GM18502 (cell line): Measurements from ENCODE around the gene CALHM6.

ENCODE experiments used
- ATAC-seq: cut with Tn5 transposase; IDR thresholded peaks from one replicate; pipeline ENCODE4 v1.9.1; 2021; ENCODE audit warnings: mild to moderate bottlenecking; ENCODE audit not compliant: unreplicated experiment, poor library complexity

CALHM6 gene

DNA sequence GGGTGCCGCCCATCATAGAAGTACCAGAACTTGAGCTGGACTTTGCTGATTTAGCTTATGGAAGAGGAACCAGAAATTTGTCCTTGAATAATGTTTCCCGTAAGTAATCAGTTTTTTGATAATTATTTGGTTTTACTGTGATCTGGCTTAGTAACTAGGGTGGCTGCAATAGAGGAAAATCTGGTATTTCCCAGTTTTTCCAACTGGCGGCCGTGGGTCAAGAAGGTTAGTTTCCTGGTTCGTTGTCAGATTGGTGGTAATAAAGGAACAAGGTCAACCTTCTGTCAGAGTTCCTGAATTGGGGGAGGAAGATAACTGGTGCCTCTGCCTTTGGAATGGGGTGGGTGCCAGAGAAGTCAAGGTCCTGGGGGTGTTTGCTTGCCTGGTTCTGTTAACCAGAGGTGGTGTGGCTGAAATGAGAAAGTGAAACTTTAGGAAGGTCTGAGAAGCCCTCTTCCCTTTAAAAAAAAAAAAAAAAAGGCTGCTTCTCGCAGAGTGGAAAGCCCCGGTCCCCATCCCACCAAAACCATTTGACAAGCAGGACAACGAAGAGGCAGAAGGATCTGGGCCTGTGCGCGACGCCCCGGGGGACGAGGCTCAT lies at the start of gene CALHM6:
TSS of gene CALHM6 (plus strand) at position 45 of the 601 bp plus-strand sequence. CDS start at position 600, 555 bp downstream.
- peak; percentile 4 for ATAC-seq

- no peak for ATAC-seq
Measured at GRCh38 chr6:116412270-116412669, 48.9 kb upstream of the CALHM6 start.

- no peak for ATAC-seq
Measured at GRCh38 chr6:116413357-116413756, 47.8 kb upstream of the CALHM6 start.

- ATAC-seq, result no peak
Measured at GRCh38 chr6:116417661-116418060, 43.5 kb upstream of the CALHM6 start.

DNA sequence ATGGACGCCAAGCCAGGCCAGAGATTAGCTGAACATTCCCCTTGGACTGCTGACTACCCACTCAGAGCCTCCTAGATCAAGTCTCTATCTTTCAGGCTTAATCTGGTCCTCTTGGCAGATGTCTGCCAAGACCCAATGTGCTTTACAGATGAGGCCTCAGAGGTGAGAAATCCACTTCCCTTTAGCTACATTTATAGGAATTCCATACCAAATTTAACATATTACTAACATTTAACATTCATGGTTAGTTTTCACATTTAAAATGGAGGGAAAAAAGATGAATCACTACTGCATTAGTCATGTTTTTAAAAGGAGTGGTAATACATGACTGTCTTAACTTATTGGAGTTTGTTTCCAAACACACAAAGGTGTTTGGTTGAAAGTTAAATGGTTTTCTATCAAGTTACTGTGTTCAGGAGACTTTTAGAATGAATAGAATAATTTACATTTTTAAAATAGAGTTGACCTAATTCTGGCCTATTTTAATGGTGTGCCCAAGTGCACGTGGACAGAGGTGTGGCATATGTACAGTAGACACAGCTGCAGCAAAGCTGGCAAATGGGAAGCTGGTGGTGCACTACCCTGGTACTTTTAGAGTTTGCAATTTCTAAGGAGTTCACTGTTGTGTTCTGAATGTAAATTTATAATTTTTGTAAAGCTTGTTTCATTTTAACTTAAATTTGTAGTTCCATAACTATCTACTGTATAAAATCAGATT lies 41.9 kb upstream of the CALHM6 start:
- no peak for ATAC-seq

GRCh38 chr6:116420341-116420740 lies 40.8 kb upstream of the CALHM6 start:
- no peak for ATAC-seq

DNA sequence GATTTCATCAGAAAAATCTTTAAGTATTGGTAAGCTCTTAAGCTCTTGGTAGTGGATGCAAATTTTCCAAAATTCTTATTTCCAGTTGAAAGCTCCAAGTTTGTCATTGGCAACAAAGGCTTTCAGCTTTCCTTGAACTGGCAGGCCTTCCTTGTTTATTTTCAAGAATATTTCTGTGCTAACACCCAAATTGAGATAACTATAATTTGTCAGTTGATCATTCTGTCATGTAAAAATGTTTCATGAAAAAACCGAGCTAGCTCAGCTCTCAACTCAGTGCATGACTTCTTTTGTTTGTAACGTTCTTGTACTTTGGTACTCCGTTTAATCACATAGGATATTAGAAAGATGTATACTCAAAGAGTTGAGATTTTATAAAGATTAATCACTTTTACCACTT lies 38.9 kb upstream of the CALHM6 start:
- no peak for ATAC-seq

- no peak for ATAC-seq
Measured at GRCh38 chr6:116424001-116424400, 37.2 kb upstream of the CALHM6 start.

DNA sequence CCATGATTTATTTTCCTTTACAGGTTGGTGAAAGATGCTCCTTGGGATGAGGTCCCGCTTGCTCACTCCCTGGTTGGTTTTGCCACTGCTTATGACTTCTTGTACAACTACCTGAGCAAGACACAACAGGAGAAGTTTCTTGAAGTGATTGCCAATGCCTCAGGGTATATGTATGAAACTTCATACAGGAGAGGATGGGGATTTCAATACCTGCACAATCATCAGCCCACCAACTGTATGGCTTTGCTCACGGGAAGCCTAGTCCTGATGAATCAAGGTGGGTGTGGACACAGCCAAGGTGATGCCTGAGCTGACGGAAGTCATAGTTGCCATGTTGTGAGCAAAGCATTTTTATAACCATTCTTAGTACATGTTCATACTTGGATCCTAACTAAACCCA lies 34.6 kb upstream of the CALHM6 start:
- no peak for ATAC-seq

GRCh38 chr6:116429111-116429510 lies 32.1 kb upstream of the CALHM6 start:
- no peak for ATAC-seq

DNA sequence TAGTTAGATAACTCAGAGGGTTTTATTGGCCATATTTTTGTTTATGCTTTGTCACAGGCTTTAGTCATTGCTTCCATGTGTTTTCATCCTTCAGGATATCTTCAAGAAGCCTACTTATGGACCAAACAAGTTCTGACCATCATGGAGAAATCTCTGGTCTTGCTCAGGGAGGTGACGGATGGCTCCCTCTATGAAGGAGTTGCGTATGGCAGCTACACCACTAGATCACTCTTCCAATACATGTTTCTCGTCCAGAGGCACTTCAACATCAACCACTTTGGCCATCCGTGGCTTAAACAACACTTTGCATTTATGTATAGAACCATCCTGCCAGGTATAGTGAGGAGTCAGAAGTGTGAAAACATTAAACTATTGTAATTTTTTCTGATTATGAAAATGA lies 30.3 kb upstream of the CALHM6 start:
- no peak for ATAC-seq

GRCh38 chr6:116431964-116432595 lies 29.1 kb upstream of the CALHM6 start:
- no peak for ATAC-seq

DNA sequence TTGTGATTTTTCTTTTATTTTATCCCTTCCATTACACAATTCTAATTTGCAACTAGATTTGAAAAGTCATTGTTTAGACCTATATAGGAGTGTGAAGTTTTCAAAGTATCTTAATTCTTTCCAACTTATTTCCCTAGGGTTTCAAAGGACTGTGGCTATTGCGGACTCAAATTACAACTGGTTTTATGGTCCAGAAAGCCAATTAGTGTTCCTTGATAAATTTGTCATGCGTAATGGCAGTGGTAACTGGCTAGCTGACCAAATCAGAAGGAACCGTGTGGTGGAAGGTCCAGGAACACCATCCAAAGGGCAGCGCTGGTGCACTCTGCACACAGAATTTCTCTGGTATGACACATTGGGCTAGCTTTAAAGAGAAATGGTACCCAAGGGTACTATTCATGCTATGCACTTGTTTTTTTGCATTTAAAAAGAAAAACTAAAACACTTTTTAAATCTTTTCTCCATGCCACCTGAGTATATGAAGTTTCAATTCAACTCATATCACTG lies 27.9 kb upstream of the CALHM6 start:
- no peak for ATAC-seq

GRCh38 chr6:116434056-116434725 lies 27.0 kb upstream of the CALHM6 start:
- ATAC-seq, result no peak

DNA sequence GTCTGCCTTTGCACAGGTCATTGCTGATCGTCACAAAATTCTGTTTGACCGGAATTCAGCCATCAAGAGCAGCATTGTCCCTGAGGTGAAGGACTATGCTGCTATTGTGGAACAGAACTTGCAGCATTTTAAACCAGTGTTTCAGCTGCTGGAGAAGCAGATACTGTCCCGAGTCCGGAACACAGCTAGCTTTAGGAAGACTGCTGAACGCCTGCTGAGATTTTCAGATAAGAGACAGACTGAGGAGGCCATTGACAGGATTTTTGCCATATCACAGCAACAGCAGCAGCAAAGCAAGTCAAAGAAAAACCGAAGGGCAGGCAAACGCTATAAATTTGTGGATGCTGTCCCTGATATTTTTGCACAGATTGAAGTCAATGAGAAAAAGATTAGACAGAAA lies 24.6 kb upstream of the CALHM6 start:
- no peak for ATAC-seq

- ATAC-seq, result no peak
Measured at GRCh38 chr6:116437656-116438055, 23.5 kb upstream of the CALHM6 start.

DNA sequence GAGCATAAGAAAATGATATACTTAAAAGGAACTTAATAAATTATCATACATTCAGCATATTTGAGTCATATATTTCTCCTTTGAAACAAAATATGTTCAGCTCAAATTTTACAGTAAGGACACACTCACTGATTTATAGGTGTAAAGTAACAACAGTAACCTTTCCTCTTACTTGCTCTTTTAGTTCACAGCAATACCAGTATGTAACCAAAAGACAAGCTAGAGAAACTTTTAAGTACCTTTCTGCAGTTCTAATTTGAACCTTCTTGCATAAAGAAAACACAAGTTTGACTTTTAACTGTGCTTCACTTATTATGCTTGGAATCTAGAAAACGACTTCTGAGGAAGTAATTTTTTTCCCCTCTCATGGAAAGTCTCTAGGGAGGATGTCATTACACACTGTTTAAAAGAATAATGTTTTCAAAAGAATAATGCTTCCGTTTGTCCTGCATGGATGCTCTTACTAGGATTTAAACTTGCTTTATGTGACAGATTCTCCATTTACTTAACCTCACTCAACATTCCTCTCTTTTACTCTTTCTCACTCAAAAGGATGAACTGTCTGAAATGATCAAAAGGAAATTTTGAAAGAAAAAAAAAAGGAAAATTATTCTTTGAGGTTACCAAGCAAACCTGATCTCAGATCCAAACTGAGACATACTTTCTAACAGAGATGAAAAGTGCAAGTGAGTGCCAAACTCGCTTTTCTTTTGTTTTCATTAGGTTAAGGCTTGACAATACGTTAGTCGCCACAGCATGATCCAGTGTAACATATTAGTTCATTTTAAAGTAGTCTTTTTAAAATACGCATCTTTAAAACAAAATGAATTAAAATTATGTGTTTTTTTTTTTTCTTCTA lies 22.4 kb upstream of the CALHM6 start:
- no peak for ATAC-seq

DNA sequence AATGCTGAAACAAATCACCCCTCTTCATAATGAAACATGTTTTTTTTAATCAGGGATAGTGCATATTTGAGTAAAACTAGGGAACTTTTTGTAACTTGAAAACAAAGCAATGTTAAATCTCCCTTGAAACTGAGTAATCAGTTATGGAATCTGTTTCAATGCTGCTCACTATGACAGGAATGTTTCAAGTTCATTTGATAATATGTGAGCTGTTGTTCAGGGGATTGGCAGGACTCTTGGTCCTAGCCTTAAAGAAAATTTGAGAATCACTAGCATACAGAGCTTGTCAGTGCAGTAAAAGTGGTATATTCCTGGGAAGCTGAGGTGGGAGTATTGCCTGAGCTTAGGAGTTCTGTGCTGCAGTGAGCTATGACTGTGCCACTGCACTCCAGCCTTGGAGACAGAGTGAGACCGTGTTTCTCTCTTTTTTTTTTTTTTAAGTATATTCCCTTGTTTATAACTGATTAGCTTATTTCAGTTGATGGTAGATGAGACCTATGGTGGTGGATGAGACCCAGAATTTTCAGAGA lies 21.6 kb upstream of the CALHM6 start:
- ATAC-seq, result no peak

DNA sequence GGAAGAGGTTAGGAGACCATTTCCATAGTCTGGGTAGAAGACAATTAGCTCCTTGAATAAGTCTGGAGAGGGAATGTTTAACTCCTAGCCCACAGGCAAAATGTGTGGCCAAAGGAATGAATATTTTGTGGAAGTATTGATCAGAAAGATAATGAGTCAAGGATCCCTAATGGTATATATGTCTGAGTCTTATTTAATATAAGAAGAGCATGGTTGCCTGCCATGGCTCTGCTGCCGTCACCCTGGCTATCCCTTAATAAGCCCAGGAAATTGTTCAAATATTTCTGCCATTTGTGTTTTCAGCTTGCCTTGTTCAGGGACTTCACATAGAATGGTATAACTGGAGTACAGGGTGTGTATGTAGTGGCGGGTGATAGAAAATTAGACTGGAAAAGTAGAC lies 18.1 kb upstream of the CALHM6 start:
- no peak for ATAC-seq

DNA sequence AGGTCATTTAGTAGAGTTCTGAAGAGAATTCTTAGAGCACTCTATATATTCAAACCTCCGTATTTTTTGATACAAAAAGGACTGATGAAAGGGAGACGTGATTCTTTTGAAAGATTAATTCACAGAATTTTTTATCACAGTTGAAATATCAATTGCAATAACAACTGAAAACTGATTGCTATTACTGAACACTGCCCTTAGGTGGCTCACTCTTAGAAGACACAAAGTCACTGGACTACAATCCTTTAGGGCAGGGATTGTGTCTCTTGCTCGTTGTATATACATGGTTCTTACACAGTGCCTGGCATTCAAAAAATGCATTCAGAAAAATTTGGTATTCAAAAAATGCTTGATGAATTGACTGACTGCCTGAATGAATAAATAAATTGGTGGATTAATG lies 17.1 kb upstream of the CALHM6 start:
- peak; percentile 75 for ATAC-seq
